Measurements from ENCODE around the gene CD9.

DNA sequence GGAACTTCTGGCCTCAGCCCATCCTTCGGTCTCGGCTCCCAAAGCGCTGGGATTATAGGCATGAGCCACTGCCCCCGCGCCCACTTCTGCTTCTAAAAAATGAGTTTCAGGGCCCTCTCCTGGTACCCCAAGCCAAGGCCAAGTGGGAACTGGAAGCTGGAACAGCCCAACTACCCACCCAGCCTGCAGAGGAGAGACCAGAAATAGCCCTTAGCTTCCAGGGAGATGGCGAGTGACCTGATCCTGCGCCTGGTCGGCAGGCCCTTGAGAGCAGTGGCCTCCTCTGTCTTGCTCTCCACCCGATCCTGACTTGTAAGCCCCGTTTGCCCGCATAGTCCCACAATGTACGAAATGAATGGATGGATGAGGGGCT, 79.0 kb downstream of the CD9 start:
- TF ChIP-seq, protein P1, sequence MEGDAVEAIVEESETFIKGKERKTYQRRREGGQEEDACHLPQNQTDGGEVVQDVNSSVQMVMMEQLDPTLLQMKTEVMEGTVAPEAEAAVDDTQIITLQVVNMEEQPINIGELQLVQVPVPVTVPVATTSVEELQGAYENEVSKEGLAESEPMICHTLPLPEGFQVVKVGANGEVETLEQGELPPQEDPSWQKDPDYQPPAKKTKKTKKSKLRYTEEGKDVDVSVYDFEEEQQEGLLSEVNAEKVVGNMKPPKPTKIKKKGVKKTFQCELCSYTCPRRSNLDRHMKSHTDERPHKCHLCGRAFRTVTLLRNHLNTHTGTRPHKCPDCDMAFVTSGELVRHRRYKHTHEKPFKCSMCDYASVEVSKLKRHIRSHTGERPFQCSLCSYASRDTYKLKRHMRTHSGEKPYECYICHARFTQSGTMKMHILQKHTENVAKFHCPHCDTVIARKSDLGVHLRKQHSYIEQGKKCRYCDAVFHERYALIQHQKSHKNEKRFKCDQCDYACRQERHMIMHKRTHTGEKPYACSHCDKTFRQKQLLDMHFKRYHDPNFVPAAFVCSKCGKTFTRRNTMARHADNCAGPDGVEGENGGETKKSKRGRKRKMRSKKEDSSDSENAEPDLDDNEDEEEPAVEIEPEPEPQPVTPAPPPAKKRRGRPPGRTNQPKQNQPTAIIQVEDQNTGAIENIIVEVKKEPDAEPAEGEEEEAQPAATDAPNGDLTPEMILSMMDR (IDR thresholded peaks at IDR 0.05; ENCODE audit: borderline replicate concordance, extremely low read depth, low read length, poor library complexity, severe bottlenecking): no peak
- no peak for TF ChIP-seq EZH2 (IDR thresholded peaks at IDR 0.05; ENCODE audit: borderline replicate concordance, low read depth, low read length, severe bottlenecking)

Measured in DND-41 (cell line).